ENCODE measurements around the gene ACSL3.

GRCh38 chr2:222907790-222908441 lies 47.1 kb downstream of the ACSL3 start:
- no peak for TF ChIP-seq CTCF (IDR thresholded peaks at IDR 0.05; ENCODE audit: insufficient read depth, low read length)
- TF ChIP-seq POLR2AphosphoS5 (IDR thresholded peaks at IDR 0.05; ENCODE audit: low read depth): no peak
